GM19238 (cell line): Measurements from ENCODE around the gene UMPS.

Source experiments
- DNase-seq: peaks from one replicate; pipeline ENCODE4 v3.0.0; 2011; ENCODE audit warnings: low spot score; ENCODE audit not compliant: insufficient read length

UMPS gene

DNA sequence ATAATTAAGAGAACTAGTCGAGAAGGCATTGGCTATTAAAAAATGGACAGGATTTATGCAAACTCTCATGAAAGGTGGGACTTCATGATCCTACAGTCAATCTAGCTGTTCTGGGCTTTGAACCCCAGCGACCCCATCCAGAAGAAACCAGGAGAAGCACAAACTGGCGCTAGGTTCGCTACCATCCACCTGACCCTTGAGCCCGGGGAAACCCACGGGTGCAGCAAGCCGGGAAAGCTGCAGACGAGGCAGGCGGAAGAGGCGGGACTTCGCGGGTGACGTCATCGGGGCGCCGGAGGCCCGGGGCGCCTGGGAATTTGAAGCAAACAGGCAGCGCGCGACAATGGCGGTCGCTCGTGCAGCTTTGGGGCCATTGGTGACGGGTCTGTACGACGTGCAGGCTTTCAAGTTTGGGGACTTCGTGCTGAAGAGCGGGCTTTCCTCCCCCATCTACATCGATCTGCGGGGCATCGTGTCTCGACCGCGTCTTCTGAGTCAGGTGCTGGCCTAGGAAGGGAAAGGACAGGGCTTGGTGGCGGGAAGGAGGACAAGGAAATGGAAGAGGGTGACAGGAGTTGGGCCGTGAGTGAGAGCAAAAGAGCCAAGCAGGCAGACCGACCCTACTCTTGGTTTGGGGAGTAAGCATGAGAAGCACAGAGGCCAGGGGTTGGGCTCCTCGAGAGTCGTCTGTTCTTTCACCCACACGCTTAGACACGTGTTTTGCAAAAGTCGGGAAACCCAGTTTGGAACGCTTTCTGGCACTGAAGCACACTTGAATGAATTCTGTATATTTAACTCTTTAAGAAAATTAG, at the start of gene UMPS:
Gene UMPS (plus strand): TSS at position 324 of the 812 bp plus-strand sequence. CDS start 20 bp downstream, at position 344.
- peak; percentile 82 for DNase-seq

DNA sequence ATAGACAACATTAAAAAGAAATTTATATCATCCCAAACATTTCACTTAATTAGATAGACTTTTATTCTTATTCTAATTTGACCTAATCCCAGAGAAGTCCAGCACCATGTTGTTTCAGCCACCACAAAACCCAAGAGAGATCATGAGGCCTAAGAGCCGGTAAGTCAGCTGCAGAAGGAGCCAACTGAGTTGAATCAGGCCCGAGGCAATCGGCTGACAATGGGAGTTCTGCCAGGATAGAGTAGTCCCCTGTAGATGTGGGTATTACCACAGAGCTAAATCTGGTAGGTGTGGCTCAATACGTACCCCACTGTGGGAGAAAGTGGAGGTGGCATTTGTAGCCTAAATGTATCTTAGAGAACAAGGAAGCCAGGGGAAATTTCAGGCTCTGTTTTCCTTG, 49.7 kb upstream of the UMPS start:
- no peak for DNase-seq

DNA sequence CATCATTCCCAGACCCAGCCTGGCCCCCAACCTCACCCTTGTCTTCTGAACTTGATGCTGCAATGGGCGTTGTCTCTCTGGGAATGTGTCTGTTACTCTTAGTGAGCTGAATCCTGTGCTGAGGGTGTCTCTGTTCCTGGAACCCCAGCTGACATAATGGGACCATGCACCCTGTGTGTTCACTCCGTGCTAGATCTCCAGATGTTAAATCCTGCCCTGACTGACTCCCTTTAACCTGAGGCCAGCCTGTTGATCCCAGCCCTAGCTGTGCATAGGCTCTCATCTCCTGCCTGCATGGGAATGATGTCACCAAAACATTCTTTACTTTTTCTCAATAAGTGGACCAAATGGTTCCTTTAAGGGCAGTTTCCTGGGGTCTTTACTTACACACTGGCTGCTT, 48.0 kb upstream of the UMPS start:
- no peak for DNase-seq

DNA sequence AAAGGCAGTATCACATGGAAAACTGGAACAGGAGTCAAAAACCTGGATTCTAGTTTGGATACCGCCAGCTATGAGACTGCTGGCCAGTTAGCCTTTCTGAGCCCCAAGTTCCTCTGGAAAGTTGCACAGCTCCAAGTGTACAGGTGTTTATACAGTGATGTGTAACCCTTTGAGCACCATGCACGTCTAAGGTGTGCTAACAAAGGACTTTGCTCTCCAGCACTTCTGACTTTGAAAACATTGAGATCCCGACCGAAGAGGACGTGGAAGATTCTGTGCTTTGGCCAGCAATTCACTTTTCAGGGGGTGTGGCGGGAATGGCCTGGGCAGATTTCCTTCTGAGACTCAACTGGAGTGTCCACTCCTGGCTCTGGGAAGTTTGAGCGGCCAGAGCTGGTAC, 45.8 kb upstream of the UMPS start:
- no peak for DNase-seq

DNA sequence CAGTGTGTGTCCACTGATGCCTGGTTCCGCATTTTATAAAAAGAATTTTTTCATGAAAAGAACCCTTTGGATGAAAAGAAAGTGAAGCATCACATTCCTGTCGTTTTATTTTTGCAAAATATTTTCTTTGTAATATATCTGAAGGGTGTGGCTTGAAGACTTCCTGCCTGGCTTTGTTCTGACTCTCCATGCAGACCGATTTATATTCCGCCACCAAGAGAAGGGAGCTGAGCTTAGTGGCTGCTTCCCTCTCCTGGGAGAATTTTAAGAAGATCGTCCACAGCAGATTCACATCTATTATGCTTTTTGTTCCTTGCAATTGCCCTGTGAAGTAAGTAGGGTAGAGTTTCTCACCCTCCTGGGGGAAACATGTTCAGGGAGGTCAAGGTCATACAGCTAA, 45.2 kb upstream of the UMPS start:
- no peak for DNase-seq

DNA sequence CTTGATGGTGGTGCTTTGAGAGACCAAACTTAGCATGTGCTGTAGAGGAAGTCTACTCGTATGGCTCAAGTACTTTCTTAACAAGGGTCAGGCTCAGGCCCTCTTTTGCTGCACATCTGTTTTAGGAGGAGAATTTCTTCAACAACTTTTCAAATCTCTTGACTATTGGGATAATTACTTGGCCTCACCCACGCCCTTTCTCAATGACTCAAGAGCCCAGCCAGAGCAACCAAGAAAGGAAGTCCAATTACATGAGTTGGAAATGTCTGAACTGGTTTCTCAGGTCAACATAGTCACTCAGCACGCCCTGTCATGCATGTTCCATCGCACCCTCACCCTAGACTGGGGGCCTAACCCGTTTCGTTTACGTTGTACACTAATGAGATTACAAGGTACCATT, 44.8 kb upstream of the UMPS start:
- no peak for DNase-seq

DNA sequence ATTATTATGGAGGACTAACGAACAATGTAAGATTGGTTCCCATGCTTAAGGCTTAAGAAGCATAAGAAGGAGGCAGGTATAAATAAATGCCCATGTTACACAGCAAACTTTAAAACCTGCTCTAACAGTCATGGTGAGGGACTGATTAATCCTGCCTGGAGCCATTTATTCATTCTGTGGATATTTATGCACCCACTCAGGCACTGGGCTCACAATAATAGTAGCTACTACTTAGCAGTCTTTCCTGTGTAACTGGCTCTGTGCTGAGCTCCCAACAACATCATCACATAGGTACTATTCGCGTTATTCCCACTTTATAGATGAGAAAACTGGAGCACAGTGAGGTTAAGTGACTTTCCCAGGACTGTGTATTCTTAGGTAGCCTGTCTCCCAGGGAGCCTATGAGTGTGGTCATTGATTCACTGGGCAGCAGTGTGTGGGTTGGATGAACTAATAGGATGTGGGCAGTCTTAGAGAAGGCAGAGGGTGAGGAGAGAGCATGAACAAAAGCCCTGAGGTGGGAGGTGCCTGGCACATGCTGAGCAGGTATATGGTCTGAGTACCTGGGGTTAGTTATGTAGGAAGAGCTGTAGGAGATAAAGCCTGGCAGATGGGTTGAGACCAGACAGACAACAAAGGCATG, 44.1 kb upstream of the UMPS start:
- no peak for DNase-seq

DNA sequence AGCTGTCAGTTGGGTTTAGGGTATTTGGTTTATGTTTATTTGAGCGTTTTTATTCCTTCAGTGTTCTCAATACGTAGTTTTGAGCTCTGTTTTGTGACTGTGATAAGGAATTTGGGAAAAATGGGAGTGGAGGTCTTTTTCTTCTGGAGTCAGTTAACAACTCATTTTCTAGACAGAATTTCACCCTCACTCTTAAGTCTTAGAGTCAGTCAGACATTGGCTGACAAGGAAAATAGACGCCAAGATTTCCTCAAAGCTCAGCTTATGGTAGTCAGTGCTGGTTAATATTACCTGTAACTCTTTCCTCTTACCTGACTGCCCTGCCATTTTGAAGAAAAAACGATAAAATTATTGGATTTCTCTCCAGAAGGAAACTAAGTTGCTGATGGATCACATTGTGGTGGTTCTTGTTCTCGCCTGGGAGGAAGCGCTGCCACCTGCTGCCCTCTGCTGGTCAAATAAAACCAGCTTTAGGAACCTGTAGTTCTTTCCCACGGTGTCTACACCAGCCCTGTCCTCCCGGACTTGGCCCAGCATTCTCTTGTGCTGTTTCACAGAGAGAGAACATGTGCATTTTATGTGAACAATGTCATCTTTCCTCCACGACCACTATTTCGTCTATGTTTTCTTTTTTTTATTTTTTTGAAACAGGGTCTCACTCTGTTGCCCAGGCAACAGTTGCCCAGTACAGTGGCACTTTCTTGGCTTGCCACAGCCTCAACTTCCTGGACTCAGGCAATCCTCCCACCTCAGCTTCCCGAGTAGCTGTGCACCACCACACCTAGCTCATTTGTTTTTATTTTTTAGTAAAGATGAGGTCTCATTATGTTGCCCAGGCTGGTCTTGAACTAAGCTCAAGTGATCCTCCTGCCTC, 41.4 kb upstream of the UMPS start:
- peak; percentile 73 for DNase-seq

DNA sequence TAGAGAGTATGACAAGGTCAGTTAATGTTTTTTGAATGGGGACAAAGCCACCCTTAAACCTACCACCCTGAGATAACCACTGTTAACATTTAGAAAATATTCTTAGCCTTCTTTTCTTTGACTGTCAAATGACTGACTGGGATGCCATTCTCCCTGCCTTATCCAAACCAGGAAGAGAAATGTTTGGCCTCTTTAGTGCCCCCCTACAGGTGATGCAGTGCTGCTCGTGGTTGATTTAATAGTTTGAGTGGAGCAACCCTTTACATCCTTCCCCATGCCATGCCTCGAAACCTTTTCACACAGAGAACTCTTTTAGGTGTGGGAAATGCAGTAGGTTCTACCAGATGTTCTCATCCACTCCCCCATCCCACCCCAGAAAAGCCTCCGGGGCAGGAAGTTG, 38.7 kb upstream of the UMPS start:
- DNase-seq = no peak

DNA sequence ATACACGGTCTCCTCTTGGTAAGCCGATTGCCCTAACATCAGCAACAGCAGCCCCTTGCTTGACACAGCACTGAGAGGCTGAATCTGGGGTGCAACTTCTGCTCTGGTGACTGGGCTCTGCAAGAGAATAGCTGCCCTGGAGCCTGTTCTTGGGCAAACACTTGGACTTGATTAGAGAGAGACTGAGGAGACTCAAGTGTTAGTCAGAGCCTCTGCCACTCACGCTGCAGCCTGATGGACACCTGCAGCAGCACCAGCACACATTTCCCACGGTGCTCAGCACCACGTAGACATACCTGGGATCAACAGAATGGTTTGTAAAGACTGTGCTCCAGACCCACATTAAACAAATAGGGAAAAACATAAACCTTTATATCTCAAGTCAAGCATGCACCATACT, 35.8 kb upstream of the UMPS start:
- no peak for DNase-seq

DNA sequence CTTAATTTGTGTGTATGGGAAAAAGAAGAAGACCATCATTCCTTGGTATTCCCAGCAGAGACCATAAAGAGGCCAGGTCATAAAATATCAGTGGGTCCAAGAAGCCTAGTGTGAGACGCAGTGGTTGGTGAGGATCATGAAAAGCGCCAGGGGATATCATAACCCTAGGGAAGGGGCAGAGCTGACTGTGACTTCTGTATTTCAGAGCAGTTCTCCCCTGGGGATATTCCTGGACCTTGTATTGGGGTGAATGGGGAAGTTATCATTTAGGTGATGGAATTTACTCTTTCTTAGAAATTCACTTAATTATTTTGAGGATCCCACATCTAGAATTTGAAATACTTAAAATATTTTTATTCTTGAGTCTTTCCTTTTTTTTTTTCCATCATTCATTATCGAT, 34.9 kb upstream of the UMPS start:
- no peak for DNase-seq

DNA sequence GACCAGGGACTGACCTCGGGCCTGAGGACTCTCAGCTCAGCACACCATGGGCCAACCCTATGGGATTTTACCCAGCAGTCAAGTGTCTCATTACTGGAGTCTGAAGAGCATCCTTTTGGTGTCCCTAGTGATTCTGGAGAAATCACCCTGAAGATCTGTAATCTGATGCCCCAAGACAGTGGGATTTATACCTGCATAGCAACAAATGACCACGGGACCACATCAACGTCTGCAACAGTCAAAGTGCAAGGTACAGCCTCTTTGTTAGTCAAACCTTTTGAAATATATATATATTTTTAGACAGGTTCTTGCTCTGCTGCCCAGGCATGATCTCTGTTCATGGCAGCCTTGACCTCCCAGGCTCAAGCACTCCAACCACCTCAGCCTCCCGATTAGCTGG, 34.2 kb upstream of the UMPS start:
- no peak for DNase-seq

DNA sequence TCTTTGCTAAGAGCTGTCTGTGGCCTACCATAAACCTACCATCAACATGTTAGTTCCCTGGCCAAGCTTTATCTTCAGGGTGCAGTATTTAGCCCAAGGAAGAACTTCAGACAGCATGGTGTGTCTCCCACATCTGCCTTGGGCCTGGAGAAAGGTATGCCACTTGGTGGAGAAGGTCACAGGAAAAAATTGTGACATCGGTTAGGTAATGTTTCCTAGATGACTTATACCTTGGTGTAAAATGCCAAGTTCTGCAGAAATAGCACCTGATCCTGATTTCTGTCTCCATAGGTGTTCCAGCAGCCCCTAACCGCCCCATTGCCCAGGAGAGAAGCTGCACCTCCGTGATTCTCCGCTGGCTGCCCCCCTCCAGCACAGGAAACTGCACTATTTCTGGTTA, 33.0 kb upstream of the UMPS start:
- no peak for DNase-seq

DNA sequence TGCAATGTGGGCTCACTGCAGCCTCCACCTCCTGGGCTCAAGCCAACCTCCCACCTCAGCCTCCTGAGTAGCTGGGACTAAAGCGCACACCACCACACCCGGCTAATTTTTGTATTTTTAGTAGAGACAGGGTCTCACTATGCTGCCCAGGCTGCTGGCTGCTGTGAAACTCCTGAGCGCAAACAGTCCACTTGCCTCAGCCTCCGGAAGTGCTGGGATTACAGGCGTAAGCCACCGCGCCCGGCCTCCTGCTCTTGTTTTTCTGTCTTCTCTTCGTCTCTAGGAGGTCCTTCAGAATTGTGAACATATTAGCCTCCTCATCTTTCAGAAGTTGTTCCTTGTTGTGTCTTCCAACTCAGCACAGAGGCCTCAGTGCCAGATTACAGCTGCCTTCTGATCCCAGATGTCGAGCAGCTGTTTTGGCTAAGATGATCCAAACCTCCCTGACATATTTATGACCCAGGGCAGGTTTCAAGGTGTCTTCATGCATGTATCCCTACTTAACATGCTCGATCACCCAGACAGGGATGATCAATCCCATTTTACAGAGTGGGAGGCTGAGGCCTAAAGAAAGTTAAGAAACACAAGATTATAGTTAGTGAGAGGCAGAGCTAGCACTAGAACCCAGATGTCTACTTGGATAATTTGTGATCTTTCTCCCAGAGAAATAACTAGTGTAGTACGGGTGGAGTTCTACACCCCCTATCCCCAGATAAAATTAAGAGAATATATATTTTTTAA, 32.1 kb upstream of the UMPS start:
- DNase-seq = no peak

DNA sequence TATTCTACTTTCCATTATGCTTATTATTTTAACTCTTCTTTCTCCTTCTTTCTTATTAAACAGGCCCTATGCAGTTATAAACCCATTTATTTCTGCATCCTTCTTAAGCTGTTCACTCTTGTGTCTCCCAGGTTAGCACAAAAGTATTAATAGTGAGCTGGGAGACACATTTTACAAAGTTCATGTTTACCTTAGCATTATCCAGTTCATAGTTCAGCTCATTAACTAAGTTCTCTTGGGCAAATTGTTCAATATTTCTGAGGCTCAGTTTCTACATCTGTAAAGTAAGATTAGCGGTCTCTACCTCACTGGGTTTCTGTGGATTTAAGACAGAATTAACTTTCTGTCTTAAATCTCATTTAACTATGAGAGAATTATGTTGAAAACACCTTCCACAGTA, 31.2 kb upstream of the UMPS start:
- DNase-seq = no peak

DNA sequence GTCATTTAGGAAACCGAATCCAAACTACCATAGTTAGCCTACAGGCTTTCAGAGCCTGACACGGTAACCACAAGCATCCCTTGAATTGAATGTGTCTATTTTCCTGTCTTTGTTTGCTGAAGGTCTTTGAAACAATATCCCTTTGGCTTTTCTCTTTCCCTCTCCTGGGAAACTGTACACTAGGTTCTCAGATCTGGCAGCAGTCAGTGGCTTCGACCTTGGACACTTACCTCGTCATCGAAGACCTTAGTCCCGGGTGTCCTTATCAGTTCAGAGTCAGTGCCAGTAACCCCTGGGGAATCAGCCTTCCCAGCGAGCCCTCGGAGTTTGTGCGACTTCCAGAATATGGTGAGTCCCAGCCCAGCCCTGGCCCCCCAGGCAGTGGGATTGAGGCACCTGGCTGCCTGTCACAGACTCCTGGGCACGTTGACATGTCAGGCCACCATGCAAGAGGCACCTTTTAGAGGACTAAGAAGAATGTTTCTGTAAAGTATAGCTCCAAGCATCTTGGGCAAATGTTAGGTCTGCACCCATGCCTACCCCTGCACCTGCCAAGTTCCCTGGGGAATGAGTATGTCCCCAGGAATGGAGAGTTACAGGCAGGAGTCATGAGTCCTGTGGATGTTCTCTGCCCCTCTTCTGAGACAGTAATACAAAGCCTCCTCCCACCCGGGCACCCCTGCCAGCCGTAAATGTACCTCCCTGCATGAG, 30.4 kb upstream of the UMPS start:
- no peak for DNase-seq

DNA sequence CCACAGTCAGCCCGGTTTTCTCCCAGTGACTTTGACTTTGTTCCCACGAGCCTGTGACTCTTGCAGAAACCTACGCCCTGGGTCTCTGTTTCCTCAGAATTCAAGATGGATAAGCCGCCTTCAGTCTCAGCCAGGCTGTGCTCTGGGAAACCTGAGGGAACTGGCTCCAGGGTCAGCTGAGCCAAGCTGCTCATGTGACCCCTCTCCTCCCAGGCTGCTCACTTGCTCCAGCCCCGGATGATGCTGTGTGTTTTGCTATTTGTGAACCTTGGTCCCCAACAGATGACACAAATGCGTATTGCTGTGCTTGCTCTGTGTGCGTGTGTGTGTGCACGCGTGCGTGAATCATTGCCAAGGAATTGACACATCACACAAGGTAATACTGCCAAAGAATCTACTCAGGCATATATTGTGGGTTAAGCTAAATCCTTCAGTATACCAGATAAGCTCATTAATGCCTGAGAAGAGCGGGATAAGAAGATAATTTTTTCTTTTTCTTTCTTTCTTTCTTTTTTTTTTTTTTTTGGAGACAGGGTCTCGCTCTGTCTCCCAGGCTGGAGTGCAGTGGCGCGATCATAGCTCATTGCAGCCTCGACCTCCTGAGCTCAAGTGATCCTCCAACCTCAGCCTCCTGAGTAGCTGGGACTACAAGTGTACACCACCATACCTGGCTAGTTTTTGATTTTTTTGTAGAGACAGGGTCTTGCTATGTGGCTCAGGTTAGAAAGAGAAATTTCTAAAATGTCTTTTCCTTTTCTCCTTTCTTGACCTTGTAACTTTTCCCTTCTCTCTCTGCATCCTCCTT, 29.2 kb upstream of the UMPS start:
- DNase-seq = no peak

DNA sequence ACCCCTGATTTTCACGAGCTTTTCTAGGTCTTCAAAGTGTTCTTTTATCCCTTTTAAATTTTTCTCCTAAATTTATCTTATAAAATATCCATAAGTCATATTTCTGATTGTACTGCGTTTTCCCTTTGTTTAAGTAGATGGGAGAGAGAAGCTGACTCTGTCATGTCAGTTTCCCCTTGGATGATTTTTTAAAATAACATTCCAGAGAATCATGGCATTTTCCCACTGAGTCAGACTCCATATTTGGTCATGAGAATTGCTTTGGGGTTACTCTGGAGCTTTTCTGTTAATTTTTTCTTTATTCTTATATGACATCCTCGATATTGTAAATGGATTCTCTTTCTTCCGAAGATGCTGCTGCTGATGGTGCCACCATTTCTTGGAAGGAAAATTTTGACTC, 28.6 kb upstream of the UMPS start:
- DNase-seq = no peak

DNA sequence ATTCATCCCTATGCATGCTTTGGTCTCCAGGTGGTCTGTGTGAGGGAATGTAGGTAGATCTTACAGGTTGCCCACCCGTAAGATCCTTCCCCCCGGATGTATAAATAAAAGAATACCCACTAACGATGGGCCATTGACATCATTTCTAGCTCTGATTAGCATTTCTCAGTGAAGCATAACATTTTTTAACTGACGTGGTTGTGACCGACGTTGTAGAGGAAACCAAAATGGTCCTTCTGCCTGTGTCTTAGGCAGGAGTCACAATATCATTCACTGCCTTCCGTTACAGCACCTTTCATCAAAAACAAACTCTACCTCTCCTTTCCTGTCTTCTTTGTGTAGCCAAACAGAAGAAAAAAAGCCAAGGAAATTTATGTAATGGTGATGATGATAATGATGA, 27.3 kb upstream of the UMPS start:
- DNase-seq = no peak

DNA sequence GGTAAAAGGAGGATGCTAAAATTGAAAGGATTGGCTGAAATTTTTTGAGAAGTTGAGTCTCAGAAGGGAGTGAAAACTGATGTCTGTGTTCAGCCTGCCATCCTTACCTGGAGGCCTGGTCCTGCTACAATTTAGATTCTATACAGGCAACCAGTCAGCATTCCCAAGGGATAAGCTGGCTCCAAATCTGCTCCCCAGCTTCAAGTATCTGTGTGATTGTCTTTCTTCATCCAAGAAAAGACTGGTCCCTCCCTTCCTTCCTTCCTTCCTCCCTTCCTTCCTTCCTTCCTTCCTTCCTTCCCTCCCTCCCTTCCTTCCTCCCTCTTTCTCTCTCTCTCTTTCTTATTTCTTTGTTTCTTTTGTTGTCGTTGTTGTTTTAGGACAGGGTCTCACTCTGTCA, 24.7 kb upstream of the UMPS start:
- no peak for DNase-seq
